Adipocyte (in vitro differentiated cells): ENCODE results near the gene CDH4.

Source experiments
- DNase-seq: peaks from one replicate; pipeline ENCODE4 v3.0.0-alpha.2; 2015; ENCODE audit warnings: low read depth
- H3K27me3 ChIP-seq: replicated peaks from 2 replicates; pipeline ENCODE4 v1.7.0; 2013; ENCODE audit warnings: mild to moderate bottlenecking, low read length, moderate library complexity; ENCODE audit not compliant: control insufficient read depth, insufficient read depth
- H3K36me3 ChIP-seq: 2 replicates; pipeline ENCODE4 v1.7.0; 2013; ENCODE audit warnings: low read length, mild to moderate bottlenecking, moderate library complexity; ENCODE audit not compliant: control insufficient read depth, insufficient read depth, severe bottlenecking
- H3K4me1 ChIP-seq: 2 replicates; pipeline ENCODE4 v1.7.0; 2013; ENCODE audit warnings: mild to moderate bottlenecking, low read length, moderate library complexity; ENCODE audit not compliant: control insufficient read depth, insufficient read depth
- H3K4me3 ChIP-seq: 2 replicates; pipeline ENCODE4 v1.7.0; 2013; ENCODE audit warnings: mild to moderate bottlenecking, low read length, moderate library complexity
- H3K9ac ChIP-seq: 2 replicates; pipeline ENCODE4 v1.7.0; 2013; ENCODE audit warnings: mild to moderate bottlenecking, low read length, moderate library complexity
- H3K9me3 ChIP-seq: 2 replicates; pipeline ENCODE4 v1.7.0; 2013; ENCODE audit warnings: mild to moderate bottlenecking, low read length, moderate library complexity; ENCODE audit not compliant: control insufficient read depth

Gene CDH4

GRCh38 chr20:61549865-61550264 lies 297.8 kb downstream of the CDH4 start:
- Histone ChIP-seq H3K9ac (no peak overlapping the region), H3K36me3 (no peaks in the 10 kb centered on the region), H3K4me3 (no peak overlapping the region), H3K9me3 (peaks cover 5% of the 10 kb centered on the region), H3K4me1 (peaks cover under 1% of the 10 kb centered on the region), H3K27me3 (no peaks in the 10 kb centered on the region)
- DNase-seq: no peak

- Histone ChIP-seq H3K36me3 (no peaks in the 10 kb centered on the region), H3K27me3 (no peaks in the 10 kb centered on the region), H3K9me3 (peaks cover 5% of the 10 kb centered on the region), H3K9ac (no peak overlapping the region), H3K4me3 (no peak overlapping the region), H3K4me1 (peaks cover 12% of the 10 kb centered on the region)
- no peak for DNase-seq
These were observed 299.3 kb downstream of the CDH4 start for GRCh38 chr20:61551401-61551800.

- no peaks in the 10 kb centered on the region for H3K36me3 ChIP-seq
- peaks cover 33% of the 10 kb centered on the region for H3K4me1 ChIP-seq
- H3K27me3 ChIP-seq: no peaks in the 10 kb centered on the region
- DNase-seq: no peak
- H3K9me3 ChIP-seq: peaks cover 5% of the 10 kb centered on the region
- no peak overlapping the region for H3K9ac ChIP-seq
- no peak overlapping the region for H3K4me3 ChIP-seq
These were observed 302.6 kb downstream of the CDH4 start for GRCh38 chr20:61554617-61555016.

GRCh38 chr20:61555566-61555965 lies 303.5 kb downstream of the CDH4 start:
- H3K27me3 ChIP-seq: no peaks in the 10 kb centered on the region
- H3K4me3 ChIP-seq: no peak overlapping the region
- peaks cover 38% of the 10 kb centered on the region for H3K4me1 ChIP-seq
- peak overlapping the region; percentile 30 for H3K9ac ChIP-seq
- no peaks in the 10 kb centered on the region for H3K36me3 ChIP-seq
- DNase-seq: no peak
- H3K9me3 ChIP-seq: peaks cover 5% of the 10 kb centered on the region

- DNase-seq: peak; percentile 15
- Histone ChIP-seq H3K4me1 (peaks cover 38% of the 10 kb centered on the region), H3K36me3 (no peaks in the 10 kb centered on the region), H3K9me3 (peaks cover 5% of the 10 kb centered on the region), H3K4me3 (no peak overlapping the region), H3K27me3 (no peaks in the 10 kb centered on the region), H3K9ac (peak overlapping the region; percentile 58)
These were observed 304.1 kb downstream of the CDH4 start for GRCh38 chr20:61556111-61556510.

- H3K9ac ChIP-seq: peak overlapping the region; percentile 58
- H3K9me3 ChIP-seq: peaks cover 5% of the 10 kb centered on the region
- H3K4me1 ChIP-seq: peaks cover 38% of the 10 kb centered on the region
- H3K36me3 ChIP-seq: no peaks in the 10 kb centered on the region
- H3K27me3 ChIP-seq: no peaks in the 10 kb centered on the region
- DNase-seq: no peak
- no peak overlapping the region for H3K4me3 ChIP-seq
These were observed 304.6 kb downstream of the CDH4 start for GRCh38 chr20:61556673-61557072.

- H3K4me1 ChIP-seq: peaks cover 38% of the 10 kb centered on the region
- H3K36me3 ChIP-seq: no peaks in the 10 kb centered on the region
- H3K9ac ChIP-seq: no peak overlapping the region
- no peaks in the 10 kb centered on the region for H3K27me3 ChIP-seq
- no peaks in the 10 kb centered on the region for H3K9me3 ChIP-seq
- no peak overlapping the region for H3K4me3 ChIP-seq
- DNase-seq: no peak
These were observed 305.6 kb downstream of the CDH4 start for GRCh38 chr20:61557621-61558020.

- Histone ChIP-seq H3K9me3 (no peaks in the 10 kb centered on the region), H3K4me3 (no peak overlapping the region), H3K27me3 (no peaks in the 10 kb centered on the region), H3K9ac (peak overlapping the region; percentile 24), H3K36me3 (no peaks in the 10 kb centered on the region), H3K4me1 (peaks cover 38% of the 10 kb centered on the region)
- no peak for DNase-seq
These were observed 306.7 kb downstream of the CDH4 start for GRCh38 chr20:61558726-61559125.

GRCh38 chr20:61559706-61560315 lies 307.8 kb downstream of the CDH4 start:
- H3K4me3 ChIP-seq: no peak overlapping the region
- H3K27me3 ChIP-seq: no peaks in the 10 kb centered on the region
- H3K9me3 ChIP-seq: no peaks in the 10 kb centered on the region
- H3K4me1 ChIP-seq: peaks cover 38% of the 10 kb centered on the region
- DNase-seq: no peak
- H3K9ac ChIP-seq: peak overlapping the region; percentile 13
- no peaks in the 10 kb centered on the region for H3K36me3 ChIP-seq

GRCh38 chr20:61560361-61560853 lies 308.3 kb downstream of the CDH4 start:
- Histone ChIP-seq H3K36me3 (no peaks in the 10 kb centered on the region), H3K4me1 (peaks cover 33% of the 10 kb centered on the region), H3K4me3 (no peak overlapping the region), H3K9ac (no peak overlapping the region), H3K9me3 (no peaks in the 10 kb centered on the region), H3K27me3 (no peaks in the 10 kb centered on the region)
- DNase-seq: no peak

GRCh38 chr20:61561111-61561830 lies 309.2 kb downstream of the CDH4 start:
- no peaks in the 10 kb centered on the region for H3K36me3 ChIP-seq
- DNase-seq: no peak
- H3K4me3 ChIP-seq: no peak overlapping the region
- H3K27me3 ChIP-seq: no peaks in the 10 kb centered on the region
- H3K9me3 ChIP-seq: no peaks in the 10 kb centered on the region
- H3K4me1 ChIP-seq: peaks cover 27% of the 10 kb centered on the region
- no peak overlapping the region for H3K9ac ChIP-seq
